ENCODE results near the gene OR4D11.

The OR4D11 gene

GRCh38 chr11:59553323-59553722 lies 49.9 kb downstream of the OR4D11 start:
- Mint-ChIP-seq H3K27me3 (ENCODE audit: low read depth) (peaks cover 34% of the 10 kb centered on the region), H3K36me3 (ENCODE audit: low read depth) (no peaks in the 10 kb centered on the region), H3K4me3 (no peak overlapping the region), H3K27ac (no peak overlapping the region), H3K9me3 (no peaks in the 10 kb centered on the region), H3K4me1 (ENCODE audit: low read depth) (peaks cover 45% of the 10 kb centered on the region)
- DNase-seq (ENCODE audit: low spot score): no peak

All from T-helper 2 cell treated with Interferon-gamma antibody and Interleukin-4, amounts not matched to agents 5 μg/mL and 100 μg/mL, for 36 hours (primary cell).